B cell (primary cell): Measurements from ENCODE around the gene GSE1. TPM values are rescaled to one million over a fixed set of nuclear protein-coding genes. Genes with fewer than 3 reads are reported as not detected.

Source experiments
- ATAC-seq: fragments of 200-7000 bp; cut with Tn5 transposase; one replicate; pipeline ENCODE4 v1.10.0; 2021; ENCODE audit warnings: low read depth, mild to moderate bottlenecking, moderate number of reproducible peaks, moderate library complexity
- CTCF ChIA-PET: fragments of 350-600 bp; sonication (Branson Sonifier 250); formaldehyde crosslinking; loops from one replicate; lab custom pipeline; 2021; ENCODE audit warnings: antibody characterized with exemption, inconsistent platforms; lab: Charles Lee
- POLR2A ChIA-PET: fragments of 350-600 bp; sonication (Branson Sonifier 250); formaldehyde crosslinking; loops from one replicate; lab custom pipeline; 2021; ENCODE audit warnings: antibody characterized with exemption; lab: Charles Lee
- DNase-seq: peaks from one replicate; pipeline ENCODE4 v3.0.0; 2013
- H2AFZ ChIP-seq: 2 replicates; pipeline ENCODE4 v1.6.1; 2012; ENCODE audit warnings: mild to moderate bottlenecking, low read depth, low read length; ENCODE audit not compliant: insufficient read depth, poor library complexity, severe bottlenecking
- H3K27ac ChIP-seq, 2 donors: 1 replicate in 1 of 2; 2 replicates in 1 of 2; pipeline ENCODE4 v1.5.1; 2012 to 2013; ENCODE audit warnings: low read length in 2 of 2, mild to moderate bottlenecking in 2 of 2, moderate library complexity in 1 of 2
- H3K27me3 ChIP-seq, 4 experiments: fragments of 200-600 bp in 1 of 4; sonication (generic) in 1 of 4; replicated peaks in 1 of 4; 1 replicate in 2 of 4; 2 replicates in 2 of 4; pipeline versions ENCODE4 v1.6.1 to v1.7.0; 2013 to 2016; ENCODE audit warnings: low read length in 3 of 4, mild to moderate bottlenecking in 2 of 4, mixed read lengths in 1 of 4, moderate library complexity in 1 of 4; ENCODE audit not compliant: insufficient read depth in 4 of 4, control insufficient read depth in 3 of 4; ENCODE audit errors: control extremely low read depth in 1 of 4
- H3K36me3 ChIP-seq, 2 experiments: replicated peaks in 1 of 2; 1 replicate in 1 of 2; 2 replicates in 1 of 2; pipeline versions ENCODE4 v1.6.1 to v1.7.1; 2013; ENCODE audit warnings: low read length in 1 of 2; ENCODE audit not compliant: insufficient read depth in 2 of 2, control insufficient read depth in 1 of 2; ENCODE audit errors: control extremely low read depth in 1 of 2, extremely low read depth in 1 of 2
- H3K4me1 ChIP-seq, 2 donors: fragments of 200-600 bp in 1 of 2; sonication (generic) in 1 of 2; 1 replicate in 1 of 2; 2 replicates in 1 of 2; pipeline versions ENCODE4 v1.5.1 to v1.6.1; 2013 to 2017; ENCODE audit warnings: low read length in 2 of 2; ENCODE audit not compliant: control insufficient read depth in 2 of 2, insufficient read depth in 2 of 2
- H3K4me2 ChIP-seq: replicated peaks from 2 replicates; pipeline ENCODE3; 2012; ENCODE audit warnings: mild to moderate bottlenecking, low read depth, low read length; ENCODE audit not compliant: poor library complexity, severe bottlenecking
- H3K4me3 ChIP-seq, 5 experiments: fragments of 200-600 bp in 1 of 5; sonication (generic) in 1 of 5; 1 replicate in 3 of 5; 2 replicates in 2 of 5; pipeline versions ENCODE4 v1.5.1 to v1.7.0; 2011 to 2016; ENCODE audit warnings: low read length in 4 of 5, mild to moderate bottlenecking in 4 of 5, low read depth in 2 of 5, control low read depth in 1 of 5, moderate library complexity in 1 of 5; ENCODE audit not compliant: insufficient read depth in 1 of 5; ENCODE audit errors: control extremely low read depth in 1 of 5, extremely low read depth in 1 of 5
- H3K79me2 ChIP-seq: fragments of 200-600 bp; sonication (generic); one replicate; pipeline ENCODE4 v1.6.0; 2016; ENCODE audit warnings: low read length; ENCODE audit not compliant: control insufficient read depth, insufficient read depth
- H3K9ac ChIP-seq: fragments of 200-600 bp; sonication (generic); 2 replicates; pipeline ENCODE4 v1.6.1; 2017; ENCODE audit warnings: mild to moderate bottlenecking, low read length, moderate library complexity
- H3K9me3 ChIP-seq, 3 donors: one replicate each; pipeline versions ENCODE4 v1.6.1 to v1.7.1; 2013; ENCODE audit warnings: low read length in 2 of 3; ENCODE audit not compliant: control insufficient read depth in 2 of 3, insufficient read depth in 1 of 3; ENCODE audit errors: control extremely low read depth in 1 of 3
- H4K20me1 ChIP-seq: 2 replicates; pipeline ENCODE4 v1.6.0; 2012; ENCODE audit warnings: mild to moderate bottlenecking, low read length; ENCODE audit not compliant: insufficient read depth, control insufficient read depth, poor library complexity, severe bottlenecking
- H3K27ac Mint-ChIP-seq: one replicate; pipeline ENCODE4 v1.8.0; 2021; ENCODE audit warnings: mixed read lengths
- H3K27me3 Mint-ChIP-seq: one replicate; pipeline ENCODE4 v1.8.0; 2021; ENCODE audit warnings: mixed read lengths
- H3K4me1 Mint-ChIP-seq: one replicate; pipeline ENCODE4 v1.8.0; 2021; ENCODE audit warnings: mixed read lengths
- H3K4me3 Mint-ChIP-seq: one replicate; pipeline ENCODE4 v1.8.0; 2021; ENCODE audit warnings: mixed read lengths
- H3K9me3 Mint-ChIP-seq: one replicate; pipeline ENCODE4 v1.8.0; 2022; ENCODE audit warnings: mixed read lengths; ENCODE audit not compliant: insufficient read depth
- CTCF ChIP-seq: fragments of 200-600 bp; IDR thresholded peaks from one replicate; pipeline ENCODE4 v1.8.0; 2022; ENCODE audit warnings: antibody characterized with exemption, mild to moderate bottlenecking
- EZH2 ChIP-seq: IDR thresholded peaks from 2 replicates; pipeline ENCODE4 v1.6.1; 2012; ENCODE audit warnings: borderline replicate concordance, low read depth, mild to moderate bottlenecking, moderate library complexity, low read length; ENCODE audit not compliant: insufficient read depth, poor library complexity, severe bottlenecking
- WGBS: methylation state at CpG from one replicate; pipeline ENCODE4 v1.1.5; 2013; ENCODE audit warnings: missing lambda C conversion rate; ENCODE audit not compliant: insufficient coverage; 5-methylcytosine and 5-hydroxymethylcytosine counted together
- intact Hi-C: fragments of 100-400 bp; cut with micrococcal nuclease; formaldehyde crosslinking; loops from one replicate; pipeline ENCODE4 v1.10.0; 2022
- polyA plus RNA-seq: library from polyadenylated mRNA; depleted of rRNA; stranded (reverse); fragments of >200 nt; gene quantifications from 2 replicates; pipeline ENCODE4 v1.2.3, GENCODE V29; 2012
- total RNA-seq, 2 donors: library from RNA; stranded (reverse); fragments of 120-200 nt in 1 of 2; gene quantifications; 1 replicate in 1 of 2; 2 replicates in 1 of 2; pipeline versions ENCODE4 v1.2.3 to v1.2.4, GENCODE V29; 2013 to 2022

Gene GSE1
- total and polyA plus RNA-seq, 2 donors (not counting 1 experiment from before 2014, with no cell fraction given): 57.3 to 76.1 TPM

GRCh38 chr16:85605051-85605911, 7.8 kb upstream of the GSE1 start:
- Histone ChIP-seq H3K79me2 (peaks cover 94% of the 10 kb centered on the region), H3K27ac (no peak overlapping the region), H3K27me3 (no peaks in the 10 kb centered on the region), H3K4me1 (peaks cover 30 to 43% of the 10 kb centered on the region in 2 donors), H3K9ac (no peak overlapping the region), H2AFZ (no peak overlapping the region), H3K4me2 (no peak overlapping the region), H3K4me3 (no peak overlapping the region), H3K9me3 (peaks cover 0 to 3% (median 0%) of the 10 kb centered on the region in 3 donors), H3K36me3 (no peaks in the 10 kb centered on the region), H4K20me1 (peaks cover 96% of the 10 kb centered on the region)
- intact Hi-C loops: no loop called here
- ChIA-PET CTCF (interaction anchor here (2.5 to 8.4 kb wide), 4 partner anchors 11 to 126 kb away, joined by 11 to 81 read pairs (median 30); no protein-coding TSS in a partner anchor), POLR2A (no interaction called here)
- no peak for TF ChIP-seq CTCF
- no peak for TF ChIP-seq EZH2
- H3K27ac Mint-ChIP-seq: no peak overlapping the region
- DNase-seq: no peak
- no peaks in the 10 kb centered on the region for H3K27me3 Mint-ChIP-seq
- H3K4me3 Mint-ChIP-seq: no peak overlapping the region
- H3K4me1 Mint-ChIP-seq: peaks cover 64% of the 10 kb centered on the region
- WGBS: 96% methylated on average over 24 of the region's 28 CpGs
- no peaks in the 10 kb centered on the region for H3K9me3 Mint-ChIP-seq
- no peak for ATAC-seq
